K562 (cell line): ENCODE measurements around the gene TACR1.

Experiments
- CBX1 ChIP-seq: sonication (generic); IDR thresholded peaks from 2 replicates; pipeline ENCODE4 v1.6.1; 2016; ENCODE audit warnings: antibody characterized with exemption, low read depth, mild to moderate bottlenecking
- CTCF ChIP-seq, 3 experiments: IDR thresholded peaks in 2 of 3; conservative IDR thresholded peaks in 1 of 3; 2 replicates each; pipeline ENCODE4 v1.5.1; 2011 to 2012; ENCODE audit warnings: low read length in 3 of 3, mild to moderate bottlenecking in 3 of 3, control low read depth in 2 of 3, improper control_type of control experiment in 1 of 3, inconsistent platforms in 1 of 3, low read depth in 1 of 3, mixed read lengths in 1 of 3, moderate library complexity in 1 of 3; ENCODE audit not compliant: insufficient read depth in 2 of 3
- FOXO4 ChIP-seq: fragments of 450-650 bp; formaldehyde crosslinking; IDR thresholded peaks from 2 replicates; pipeline ENCODE4 v1.4.0; 2020; ENCODE audit warnings: mild to moderate bottlenecking, moderate library complexity
- JUN ChIP-seq, 2 experiments: sonication (generic) in 1 of 2; formaldehyde crosslinking in 1 of 2; IDR thresholded peaks; 2 replicates each; pipeline versions ENCODE4 v1.6.1 to v1.8.0; 2012 to 2022; ENCODE audit warnings: borderline replicate concordance in 2 of 2, mild to moderate bottlenecking in 2 of 2, improper control_type of control experiment in 1 of 2, low read depth in 1 of 2, low read length in 1 of 2, missing genetic modification reagents in 1 of 2
- JUND ChIP-seq, 2 experiments: IDR thresholded peaks; 2 replicates in 1 of 2; 3 replicates in 1 of 2; pipeline ENCODE4 v1.6.1; 2011; ENCODE audit warnings: borderline replicate concordance in 2 of 2, low read depth in 2 of 2, low read length in 2 of 2, improper control_type of control experiment in 1 of 2, missing biosample characterization in 1 of 2, missing genetic modification characterization in 1 of 2, missing genetic modification reagents in 1 of 2
- NFYB ChIP-seq: IDR thresholded peaks from 2 replicates; pipeline ENCODE4 v1.6.1; 2011; ENCODE audit warnings: mild to moderate bottlenecking, moderate library complexity; ENCODE audit not compliant: insufficient read length; ENCODE audit errors: extremely low read depth
- PATZ1 ChIP-seq: fragments of 250-450 bp; sonication (Bioruptor Pico); IDR thresholded peaks from 2 replicates; pipeline ENCODE4 v1.5.0; 2020; ENCODE audit warnings: mild to moderate bottlenecking, borderline replicate concordance
- POLR2A ChIP-seq: fragments of 450-650 bp; conservative IDR thresholded peaks from 2 replicates; pipeline ENCODE4 v1.6.1; 2016
- PREB ChIP-seq: sonication (generic); formaldehyde crosslinking; IDR thresholded peaks from 2 replicates; pipeline ENCODE4 v1.8.1; 2023; ENCODE audit warnings: mild to moderate bottlenecking, missing genetic modification reagents
- RBBP5 ChIP-seq: fragments of 200-600 bp; sonication (generic); IDR thresholded peaks from 2 replicates; pipeline ENCODE4 v1.6.1; 2012; ENCODE audit warnings: borderline replicate concordance, mild to moderate bottlenecking, low read length, control low read depth, inconsistent platforms; ENCODE audit not compliant: insufficient read depth, poor library complexity, severe bottlenecking
- SP1 ChIP-seq: sonication (generic); formaldehyde crosslinking; IDR thresholded peaks from 2 replicates; pipeline ENCODE4 v1.8.1; 2022; ENCODE audit warnings: mild to moderate bottlenecking, missing genetic modification reagents
- ZSCAN29 ChIP-seq: fragments of 450-650 bp; IDR thresholded peaks from 2 replicates; pipeline ENCODE4 v1.6.1; 2017
- TF ChIP-seq, protein P1 (sequence below): sonication (generic); formaldehyde crosslinking; IDR thresholded peaks from 2 replicates; pipeline ENCODE4 v1.5.0; 2020; ENCODE audit warnings: missing genetic modification reagents
- TF ChIP-seq, protein P2 (sequence below): fragments of 150-350 bp; conservative IDR thresholded peaks from 2 replicates; pipeline ENCODE4 v1.6.1; 2014; ENCODE audit warnings: low read length

DNA sequence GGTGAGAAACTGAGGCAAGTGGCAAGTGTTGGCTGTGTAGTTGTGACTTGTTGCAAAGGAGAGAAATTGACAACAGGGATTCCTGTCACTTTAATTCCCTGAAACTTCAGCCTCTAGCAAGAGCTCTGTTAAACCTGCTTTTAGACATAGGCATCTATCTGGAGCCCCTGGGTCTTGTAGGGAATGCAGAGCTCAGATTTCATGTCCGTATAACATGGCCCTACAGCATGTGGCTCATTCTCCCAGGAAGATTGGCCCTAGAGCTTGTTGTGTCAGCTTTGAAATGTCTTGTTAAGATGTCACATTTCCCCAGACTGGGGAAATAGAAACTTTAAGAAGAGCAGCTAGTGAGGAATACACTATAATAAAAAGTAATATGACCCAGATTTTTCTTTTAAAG, 125.1 kb downstream of the TACR1 start:
- TF ChIP-seq CTCF (IDR thresholded peaks at IDR 0.05 in 2 of 3, conservative IDR thresholded peaks at IDR 0.05 in 1 of 3; ENCODE audit: insufficient read depth in 2 of 3, low read depth in 1 of 3, low read length in 3 of 3) (no peak), SP1 (CRISPR knock-in tag) (no peak), RBBP5 (no peak), CBX1 (no peak), POLR2A (no peak), NFYB (no peak), JUND (IDR thresholded peaks at IDR 0.05; ENCODE audit: borderline replicate concordance, low read depth, low read length) (no peak), JUND (tag; IDR thresholded peaks at IDR 0.05; ENCODE audit: borderline replicate concordance, low read depth, low read length) (no peak), JUN (IDR thresholded peaks at IDR 0.05; ENCODE audit: borderline replicate concordance, low read depth, low read length) (no peak), JUN (CRISPR knock-in tag; IDR thresholded peaks at IDR 0.05; ENCODE audit: borderline replicate concordance) (no peak), PREB (no peak), PATZ1 (CRISPR knock-in tag) (no peak), FOXO4 (CRISPR knock-in tag) (no peak), ZSCAN29 (no peak)
- TF ChIP-seq, protein P1, sequence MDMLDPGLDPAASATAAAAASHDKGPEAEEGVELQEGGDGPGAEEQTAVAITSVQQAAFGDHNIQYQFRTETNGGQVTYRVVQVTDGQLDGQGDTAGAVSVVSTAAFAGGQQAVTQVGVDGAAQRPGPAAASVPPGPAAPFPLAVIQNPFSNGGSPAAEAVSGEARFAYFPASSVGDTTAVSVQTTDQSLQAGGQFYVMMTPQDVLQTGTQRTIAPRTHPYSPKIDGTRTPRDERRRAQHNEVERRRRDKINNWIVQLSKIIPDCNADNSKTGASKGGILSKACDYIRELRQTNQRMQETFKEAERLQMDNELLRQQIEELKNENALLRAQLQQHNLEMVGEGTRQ = no peak
- TF ChIP-seq, protein P2, sequence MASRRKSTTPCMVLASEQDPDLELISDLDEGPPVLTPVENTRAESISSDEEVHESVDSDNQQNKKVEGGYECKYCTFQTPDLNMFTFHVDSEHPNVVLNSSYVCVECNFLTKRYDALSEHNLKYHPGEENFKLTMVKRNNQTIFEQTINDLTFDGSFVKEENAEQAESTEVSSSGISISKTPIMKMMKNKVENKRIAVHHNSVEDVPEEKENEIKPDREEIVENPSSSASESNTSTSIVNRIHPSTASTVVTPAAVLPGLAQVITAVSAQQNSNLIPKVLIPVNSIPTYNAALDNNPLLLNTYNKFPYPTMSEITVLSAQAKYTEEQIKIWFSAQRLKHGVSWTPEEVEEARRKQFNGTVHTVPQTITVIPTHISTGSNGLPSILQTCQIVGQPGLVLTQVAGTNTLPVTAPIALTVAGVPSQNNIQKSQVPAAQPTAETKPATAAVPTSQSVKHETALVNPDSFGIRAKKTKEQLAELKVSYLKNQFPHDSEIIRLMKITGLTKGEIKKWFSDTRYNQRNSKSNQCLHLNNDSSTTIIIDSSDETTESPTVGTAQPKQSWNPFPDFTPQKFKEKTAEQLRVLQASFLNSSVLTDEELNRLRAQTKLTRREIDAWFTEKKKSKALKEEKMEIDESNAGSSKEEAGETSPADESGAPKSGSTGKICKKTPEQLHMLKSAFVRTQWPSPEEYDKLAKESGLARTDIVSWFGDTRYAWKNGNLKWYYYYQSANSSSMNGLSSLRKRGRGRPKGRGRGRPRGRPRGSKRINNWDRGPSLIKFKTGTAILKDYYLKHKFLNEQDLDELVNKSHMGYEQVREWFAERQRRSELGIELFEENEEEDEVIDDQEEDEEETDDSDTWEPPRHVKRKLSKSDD = no peak
